HCT116 (cell line): ENCODE results near the gene ARPC1A. TPM values are rescaled to one million over a fixed set of nuclear protein-coding genes. Genes with fewer than 3 reads are reported as not detected.
A peak's percentile ranks its signal among the peaks of the same experiment; 100 is the strongest.

ENCODE experiments used
- ATAC-seq: fragments of 200-7000 bp; cut with Tn5 transposase; 2 replicates; pipeline ENCODE4 v1.9.1; 2020; ENCODE audit warnings: mild to moderate bottlenecking, moderate library complexity
- BruUV-seq: library from RNA; stranded (reverse); fragments of 400-500 nt; replicated peaks from 2 replicates; lab custom pipeline; 2021; lab: Mats Ljungman, UMichigan
- CTCF ChIA-PET: fragments of 300-600 bp; sonication (Branson Sonifier 250); formaldehyde crosslinking; loops from one replicate; lab custom pipeline; 2021; ENCODE audit warnings: antibody characterized with exemption; lab: Charles Lee
- POLR2A ChIA-PET: fragments of 300-600, 350-600 bp; sonication (Branson Sonifier 250); formaldehyde crosslinking; loops from one replicate; lab custom pipeline; 2021; ENCODE audit warnings: antibody characterized with exemption; lab: Charles Lee
- RAD21 ChIA-PET, 2 experiments: fragments of 300-600 bp; sonication (Branson Sonifier 250); formaldehyde crosslinking; loops; one replicate each; lab custom pipeline; 2023; ENCODE audit warnings: low total read pairs in 2 of 2; ENCODE audit not compliant: uncharacterized antibody in 2 of 2, unreplicated experiment in 2 of 2, low non-redundant PET in 1 of 2; lab: Charles Lee
- DNase-seq: peaks from one replicate; pipeline ENCODE4 v3.0.0-alpha.2; 2010; ENCODE audit warnings: low read depth, low spot score
- H2AFZ ChIP-seq: fragments of 200-600 bp; shearing (Covaris generic), sonication (generic); 2 replicates; pipeline ENCODE4 v1.6.1; 2017; ENCODE audit warnings: low read depth, mixed run types, mixed read lengths, antibody characterized with exemption, low read length; ENCODE audit not compliant: poor library complexity, severe bottlenecking
- H3K27ac ChIP-seq: 2 replicates; pipeline ENCODE4 v1.5.1; 2012; ENCODE audit warnings: low read depth, low read length
- H3K27me3 ChIP-seq: fragments of 200-600 bp; sonication (generic); 2 replicates; pipeline ENCODE4 v1.6.1; 2016; ENCODE audit warnings: mixed run types, low read length, mixed read lengths; ENCODE audit not compliant: insufficient read depth
- H3K36me3 ChIP-seq, 2 experiments: fragments of 200-500 bp in 1 of 2; fragments of 200-600 bp in 1 of 2; sonication (Bioruptor generic) in 1 of 2; sonication (generic) in 1 of 2; 2 replicates each; pipeline versions ENCODE4 v1.5.1 to v1.6.1; 2014 to 2016; ENCODE audit warnings: low read length in 2 of 2, inconsistent platforms in 1 of 2, mixed read lengths in 1 of 2, mixed run types in 1 of 2; ENCODE audit not compliant: insufficient read depth in 2 of 2, control insufficient read depth in 1 of 2
- H3K4me1 ChIP-seq, 2 experiments: fragments of 200-600 bp in 1 of 2; sonication (generic) in 1 of 2; 2 replicates each; pipeline versions ENCODE4 v1.5.1 to v1.6.1; 2012 to 2017; ENCODE audit warnings: low read length in 2 of 2, inconsistent platforms in 1 of 2, mild to moderate bottlenecking in 1 of 2, mixed read lengths in 1 of 2, mixed run types in 1 of 2, moderate library complexity in 1 of 2; ENCODE audit not compliant: insufficient read depth in 2 of 2, control insufficient read depth in 1 of 2
- H3K4me2 ChIP-seq: fragments of 200-600 bp; sonication (generic); 2 replicates; pipeline ENCODE4 v1.6.1; 2017; ENCODE audit warnings: mixed run types, low read length, mixed read lengths
- H3K4me3 ChIP-seq, 2 experiments: fragments of 200-600 bp in 1 of 2; sonication (generic) in 1 of 2; replicated peaks in 1 of 2; 2 replicates each; pipeline ENCODE4 v1.5.1; 2011 to 2016; ENCODE audit warnings: low read length in 2 of 2, control low read depth in 1 of 2, low read depth in 1 of 2, mild to moderate bottlenecking in 1 of 2, mixed read lengths in 1 of 2, mixed run types in 1 of 2
- H3K79me2 ChIP-seq: fragments of 200-600 bp; sonication (generic); 2 replicates; pipeline ENCODE4 v1.6.1; 2017; ENCODE audit warnings: mild to moderate bottlenecking, mixed run types, low read length, moderate library complexity, mixed read lengths; ENCODE audit not compliant: insufficient read depth
- H3K9ac ChIP-seq: fragments of 200-600 bp; sonication (generic); 2 replicates; pipeline ENCODE4 v1.6.1; 2016; ENCODE audit warnings: low read length, mixed read lengths
- H3K9me2 ChIP-seq: fragments of 200-600 bp; sonication (generic), shearing (Covaris generic); 2 replicates; pipeline ENCODE4 v1.6.1; 2017; ENCODE audit warnings: mixed run types, mild to moderate bottlenecking, moderate library complexity; ENCODE audit not compliant: insufficient read depth
- H3K9me3 ChIP-seq, 2 experiments: fragments of 200-500 bp in 1 of 2; fragments of 200-600 bp in 1 of 2; sonication (Bioruptor generic) in 1 of 2; sonication (generic) in 1 of 2; 2 replicates each; pipeline ENCODE4 v1.6.1; 2014 to 2017; ENCODE audit warnings: low read length in 2 of 2, mixed read lengths in 2 of 2, inconsistent platforms in 1 of 2, low read depth in 1 of 2, mild to moderate bottlenecking in 1 of 2, mixed run types in 1 of 2, moderate library complexity in 1 of 2; ENCODE audit not compliant: control insufficient read depth in 1 of 2, insufficient read depth in 1 of 2
- H4K20me1 ChIP-seq: fragments of 200-600 bp; sonication (generic), shearing (Covaris generic); 2 replicates; pipeline ENCODE4 v1.6.1; 2017; ENCODE audit warnings: mixed run types, mild to moderate bottlenecking, moderate library complexity; ENCODE audit not compliant: insufficient read depth
- EZH2 ChIP-seq: fragments of 200-600 bp; sonication (generic); IDR thresholded peaks from 2 replicates; pipeline ENCODE4 v1.6.1; 2017; ENCODE audit warnings: antibody characterized with exemption, mixed run types
- POLR2AphosphoS5 ChIP-seq: IDR thresholded peaks from 2 replicates; pipeline ENCODE4 v1.6.1; 2011; ENCODE audit warnings: mild to moderate bottlenecking, low read depth, low read length, moderate library complexity
- REST ChIP-seq: IDR thresholded peaks from 2 replicates; pipeline ENCODE4 v1.6.1; 2012; ENCODE audit warnings: low read depth
- ZBTB33 ChIP-seq: IDR thresholded peaks from 2 replicates; pipeline ENCODE4 v1.6.1; 2011; ENCODE audit warnings: mild to moderate bottlenecking, low read length, moderate library complexity; ENCODE audit not compliant: insufficient replicate concordance; ENCODE audit errors: extremely low read depth
- intact Hi-C: fragments of 100-400 bp; cut with micrococcal nuclease; formaldehyde crosslinking; loops from 2 replicates; pipeline ENCODE4 v1.10.0; 2022
- total RNA-seq: library from RNA; stranded (reverse); gene quantifications from one replicate; pipeline ENCODE4 v1.2.1, GENCODE V29; 2021; ENCODE audit not compliant: unreplicated experiment

Gene ARPC1A
- total RNA-seq, 1 experiment from 2014 or later = 250 TPM

GRCh38 chr7:99406557-99406956 lies 80.9 kb downstream of the ARPC1A start:
- Histone ChIP-seq H3K4me1 (peaks cover 13 to 19% of the 10 kb centered on the region in 2 experiments; a peak in 3 of 4 replicates), H4K20me1 (no peaks in the 10 kb centered on the region; the same call in 1 of the 2 replicates), H3K79me2 (peaks cover 92% of the 10 kb centered on the region), H2AFZ (no peak overlapping the region), H3K36me3 (peaks cover 15 to 41% of the 10 kb centered on the region in 2 experiments; a peak in 3 of 4 replicates), H3K4me3 (peak overlapping the region in 1 of 2 experiments; percentile 100; a peak in 2 of 4 replicates), H3K9ac (peak overlapping the region; percentile 89; the same call in 1 of the 2 replicates), H3K27ac (no peak overlapping the region; the same call in 1 of the 2 replicates), H3K9me3 (no peaks in the 10 kb centered on the region), H3K27me3 (no peaks in the 10 kb centered on the region), H3K4me2 (peak overlapping the region; percentile 96), H3K9me2 (no peaks in the 10 kb centered on the region)
- ATAC-seq (no peak), DNase-seq (no peak)
- TF ChIP-seq POLR2AphosphoS5 (0 out of 2 replicates have a peak, but pooled peaks have one; percentile 1), ZBTB33 (no peak), EZH2 (no peak), REST (no peak)
- intact Hi-C loops = no loop called here
- BruUV-seq = no TSS peak
- POLR2A ChIA-PET = no interaction called here
- CTCF ChIA-PET = no interaction called here
- RAD21 ChIA-PET = interaction anchor here in 1 of 2 experiments (1.2 kb wide), 1 partner anchor 44 kb away, joined by 3 read pairs; no protein-coding TSS in a partner anchor
